ENCODE results near the gene FCN1.

GRCh38 chr9:134917431-134918373 is at the start of gene FCN1:
- TF ChIP-seq CTCF (IDR thresholded peaks at IDR 0.05): no peak
- no peak for TF ChIP-seq POLR2A (IDR thresholded peaks at IDR 0.05; ENCODE audit: low read depth)
- no peak for TF ChIP-seq EP300 (IDR thresholded peaks at IDR 0.05)

All from esophagus muscularis mucosa (tissue), 4 donors.